ENCODE data around the gene GPI.
A peak's percentile ranks its signal among the peaks of the same experiment; 100 is the strongest.

The GPI gene

GRCh38 chr19:34362679-34363069 is 2.3 kb upstream of the GPI start:
- Histone ChIP-seq H3K4me2 (ENCODE audit: low read length) (no peak overlapping the region), H3K4me1 (ENCODE audit: control insufficient read depth, low read length) (peaks cover 56% of the 10 kb centered on the region), H3K36me3 (ENCODE audit: control insufficient read depth, low read length) (peaks cover 26% of the 10 kb centered on the region), H3K27ac (ENCODE audit: low read depth, low read length) (no peak overlapping the region), H3K4me3 (ENCODE audit: low read length) (no peak overlapping the region), H3F3A (ENCODE audit: control insufficient read depth, insufficient read depth) (peaks cover 6% of the 10 kb centered on the region), H3K27me3 (ENCODE audit: control insufficient read depth, low read length) (no peaks in the 10 kb centered on the region), H4K20me1 (ENCODE audit: control insufficient read depth, insufficient read depth, low read depth, low read length) (peaks cover 13% of the 10 kb centered on the region; the same call in 1 of the 2 replicates), H3K9me2 (replicated peaks; ENCODE audit: control insufficient read depth, low read length) (no peaks in the 10 kb centered on the region), H3K79me2 (ENCODE audit: control insufficient read depth, low read length) (peaks cover 32% of the 10 kb centered on the region), H3K9me3 (ENCODE audit: control insufficient read depth, insufficient read depth, low read length) (no peaks in the 10 kb centered on the region)
- TF ChIP-seq CTCF (IDR thresholded peaks at IDR 0.05; ENCODE audit: low read depth, low read length, poor library complexity, severe bottlenecking) (no peak), EZH2phosphoT487 (IDR thresholded peaks at IDR 0.05; ENCODE audit: borderline replicate concordance, low read length) (no peak)

GRCh38 chr19:34363094-34363493 is 1.9 kb upstream of the GPI start:
- Histone ChIP-seq H3K36me3 (ENCODE audit: control insufficient read depth, low read length) (peaks cover 30% of the 10 kb centered on the region), H3K4me3 (ENCODE audit: low read length) (no peak overlapping the region), H3K4me1 (ENCODE audit: control insufficient read depth, low read length) (peaks cover 55% of the 10 kb centered on the region), H3K27ac (ENCODE audit: low read depth, low read length) (no peak overlapping the region), H3F3A (ENCODE audit: control insufficient read depth, insufficient read depth) (peaks cover 6% of the 10 kb centered on the region), H3K9me2 (replicated peaks; ENCODE audit: control insufficient read depth, low read length) (no peaks in the 10 kb centered on the region), H3K27me3 (ENCODE audit: control insufficient read depth, low read length) (no peaks in the 10 kb centered on the region), H3K9me3 (ENCODE audit: control insufficient read depth, insufficient read depth, low read length) (no peaks in the 10 kb centered on the region), H4K20me1 (ENCODE audit: control insufficient read depth, insufficient read depth, low read depth, low read length) (peaks cover 13% of the 10 kb centered on the region; the same call in 1 of the 2 replicates), H3K79me2 (ENCODE audit: control insufficient read depth, low read length) (peaks cover 36% of the 10 kb centered on the region), H3K4me2 (ENCODE audit: low read length) (no peak overlapping the region)
- TF ChIP-seq CTCF (IDR thresholded peaks at IDR 0.05; ENCODE audit: low read depth, low read length, poor library complexity, severe bottlenecking) (no peak), EZH2phosphoT487 (IDR thresholded peaks at IDR 0.05; ENCODE audit: borderline replicate concordance, low read length) (no peak)

- Histone ChIP-seq H3K27ac (ENCODE audit: low read depth, low read length) (no peak overlapping the region), H3K4me3 (ENCODE audit: low read length) (peak overlapping the region; percentile 96), H3K79me2 (ENCODE audit: control insufficient read depth, low read length) (peaks cover 44% of the 10 kb centered on the region), H3F3A (ENCODE audit: control insufficient read depth, insufficient read depth) (peaks cover 3% of the 10 kb centered on the region), H3K27me3 (ENCODE audit: control insufficient read depth, low read length) (no peaks in the 10 kb centered on the region), H3K9me3 (ENCODE audit: control insufficient read depth, insufficient read depth, low read length) (no peaks in the 10 kb centered on the region), H3K36me3 (ENCODE audit: control insufficient read depth, low read length) (peaks cover 39% of the 10 kb centered on the region), H3K4me1 (ENCODE audit: control insufficient read depth, low read length) (peaks cover 47% of the 10 kb centered on the region), H3K9me2 (replicated peaks; ENCODE audit: control insufficient read depth, low read length) (no peaks in the 10 kb centered on the region), H3K4me2 (ENCODE audit: low read length) (peak overlapping the region; percentile 88), H4K20me1 (ENCODE audit: control insufficient read depth, insufficient read depth, low read depth, low read length) (peaks cover 16% of the 10 kb centered on the region; the same call in 1 of the 2 replicates)
- TF ChIP-seq CTCF (IDR thresholded peaks at IDR 0.05; ENCODE audit: low read depth, low read length, poor library complexity, severe bottlenecking) (no peak), EZH2phosphoT487 (IDR thresholded peaks at IDR 0.05; ENCODE audit: borderline replicate concordance, low read length) (no peak)
Measured at GRCh38 chr19:34363930-34364329, 1.1 kb upstream of the GPI start.

Data from DOHH2 (cell line).